SJCRH30 (cell line): Measurements from ENCODE around the gene CXCR2. TPM values are rescaled to one million over a fixed set of nuclear protein-coding genes. Genes with fewer than 3 reads are reported as not detected.

Experiments used
- DNase-seq, 2 experiments: peaks; one replicate each; pipeline ENCODE4 v3.0.0-alpha.2; 2015 to 2020
- H3K27ac ChIP-seq: fragments of 250-450 bp; sonication (Bioruptor Pico); 2 replicates; pipeline ENCODE4 v1.5.1; 2020; ENCODE audit warnings: mild to moderate bottlenecking, moderate library complexity
- H3K27me3 ChIP-seq: fragments of 250-450 bp; sonication (Bioruptor Pico); 2 replicates; pipeline ENCODE4 v1.5.1; 2020; ENCODE audit warnings: mild to moderate bottlenecking, moderate library complexity
- H3K36me3 ChIP-seq: fragments of 250-450 bp; sonication (Bioruptor Pico); 2 replicates; pipeline ENCODE4 v1.5.1; 2020; ENCODE audit warnings: mild to moderate bottlenecking, moderate library complexity
- H3K4me1 ChIP-seq: fragments of 250-450 bp; sonication (Bioruptor Pico); 2 replicates; pipeline ENCODE4 v1.5.1; 2020; ENCODE audit warnings: mild to moderate bottlenecking, moderate library complexity
- H3K4me3 ChIP-seq: fragments of 250-450 bp; sonication (Bioruptor Pico); 2 replicates; pipeline ENCODE4 v1.5.1; 2020; ENCODE audit warnings: mild to moderate bottlenecking, moderate library complexity
- H3K9me3 ChIP-seq: fragments of 250-450 bp; sonication (Bioruptor Pico); replicated peaks from 2 replicates; pipeline ENCODE4 v1.5.1; 2020; ENCODE audit warnings: mild to moderate bottlenecking, moderate library complexity
- total RNA-seq: library from RNA; depleted of rRNA; stranded (reverse); fragments of >200 nt; shearing (Covaris generic); gene quantifications from 2 replicates; pipeline ENCODE4 v1.2.3, GENCODE V29; 2014; rRNA removed

Gene CXCR2
- total RNA-seq, 1 experiment from 2014 or later = not detected

DNA sequence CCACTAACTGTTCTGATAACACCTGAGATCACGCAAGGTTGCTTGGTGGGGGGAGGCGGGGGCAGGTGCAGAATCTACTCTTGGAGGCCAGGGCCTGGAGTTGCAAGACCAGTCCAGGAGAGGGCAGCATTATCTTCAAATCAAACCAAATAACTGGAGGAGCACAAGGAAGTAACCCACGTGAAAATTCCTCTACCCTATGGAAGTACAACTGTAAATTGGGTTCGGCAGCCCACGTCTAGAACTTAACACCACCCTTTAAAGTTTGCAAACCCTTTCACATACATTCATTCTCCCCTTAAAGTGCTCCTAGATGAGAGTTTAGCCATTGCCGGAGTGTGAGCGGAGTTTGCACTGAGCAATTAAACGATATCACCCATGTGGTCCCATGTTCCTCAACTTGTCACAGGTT is 60.5 kb downstream of the CXCR2 start:
- Histone ChIP-seq H3K36me3 (no peaks in the 10 kb centered on the region), H3K4me3 (0 out of 2 replicates have a peak overlapping the region, but pooled peaks have one; percentile 14), H3K9me3 (no peaks in the 10 kb centered on the region), H3K27me3 (peaks cover 12% of the 10 kb centered on the region; the same call in 1 of the 2 replicates), H3K27ac (no peak overlapping the region), H3K4me1 (peaks cover 4% of the 10 kb centered on the region; the same call in 1 of the 2 replicates)
- DNase-seq = peak; percentile 48 to 75

Other genes starting within 250 kb of the CXCR2 start
- gene TNS1, start 123.0 kb upstream of the CXCR2 start, total RNA-seq = 2.5 and 3.0 TPM in 2 replicates
- gene RUFY4, start 56.8 kb upstream of the CXCR2 start, total RNA-seq = not detected in 2 replicates
- gene CXCR1, start 40.9 kb downstream of the CXCR2 start, total RNA-seq = not detected in 2 replicates
- gene ARPC2, start 91.2 kb downstream of the CXCR2 start, total RNA-seq = 141 and 150 TPM in 2 replicates
- 0.24 and 0.25 TPM in 2 replicates for gene GPBAR1, start 135.0 kb downstream of the CXCR2 start, total RNA-seq
- 125 and 149 TPM in 2 replicates for gene AAMP, start 144.1 kb downstream of the CXCR2 start, total RNA-seq
- gene PNKD, start 144.5 kb downstream of the CXCR2 start, total RNA-seq = 49.8 and 57.9 TPM in 2 replicates
- gene TMBIM1, start 166.5 kb downstream of the CXCR2 start, total RNA-seq = 10.3 and 11.2 TPM in 2 replicates
- gene CATIP, start 230.8 kb downstream of the CXCR2 start, total RNA-seq = not detected in 2 replicates